Measurements from ENCODE around the gene SSC5D. TPM values are rescaled to one million over a fixed set of nuclear protein-coding genes. Genes with fewer than 3 reads are reported as not detected.

The SSC5D gene
- polyA plus RNA-seq, 2 donors, result 0.92 to 1.0 TPM

DNA sequence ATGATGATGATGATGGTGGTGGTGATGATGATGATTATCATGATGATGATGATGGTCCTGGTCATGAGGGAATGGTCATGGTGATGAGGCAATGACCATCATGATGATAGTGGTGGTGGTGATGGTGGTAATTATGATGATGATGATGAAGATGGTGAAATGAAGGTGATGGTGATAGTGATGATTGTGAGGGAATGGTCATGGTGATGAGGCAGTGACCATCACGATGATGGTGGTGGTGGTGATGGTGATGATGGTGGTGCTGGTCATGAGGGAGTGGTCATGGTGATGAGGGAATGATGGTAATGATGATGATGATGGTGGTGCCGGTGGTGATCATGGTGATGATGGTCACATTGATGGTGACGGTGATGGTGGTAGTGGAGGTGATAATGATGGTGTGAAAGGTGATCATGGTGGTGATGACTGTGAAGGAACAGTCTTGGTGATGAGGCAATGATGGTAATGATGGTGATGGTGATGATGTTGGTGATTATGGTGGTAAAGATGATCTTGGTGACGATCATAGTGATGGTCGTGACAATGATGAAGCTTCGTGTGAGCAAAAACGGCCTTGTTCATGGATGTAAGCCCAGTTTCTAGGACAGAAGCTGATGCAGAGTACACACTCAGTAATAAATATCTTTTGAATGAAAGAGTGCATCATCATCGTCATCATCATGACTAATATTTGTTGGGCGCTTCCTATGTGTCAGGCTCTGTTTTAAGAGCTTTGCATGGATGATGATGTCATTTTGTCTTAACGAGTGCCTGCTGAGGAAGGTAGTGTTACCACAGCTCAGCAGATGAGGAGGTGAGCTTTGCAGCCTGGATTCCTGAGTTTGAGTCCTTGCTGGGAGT, 31.4 kb downstream of the SSC5D start:
- no peak overlapping the region for H3K4me3 ChIP-seq (ENCODE audit: low read depth in 1 of 2, low read length in 2 of 2)
- WGBS, 2 donors, result 79 to 81% methylated on average over 10 of the region's 10 CpGs
- no peaks in the 10 kb centered on the region for H3K27me3 ChIP-seq (ENCODE audit: control insufficient read depth in 1 of 2, insufficient read depth in 2 of 2, low read length in 2 of 2)
- H3K4me1 ChIP-seq (ENCODE audit: control insufficient read depth in 2 of 2, insufficient read depth in 2 of 2, low read length in 1 of 2), result peaks cover 0 to 3% of the 10 kb centered on the region in 2 donors
- no peak overlapping the region for H3K27ac ChIP-seq (ENCODE audit: low read depth in 2 of 2, low read length in 1 of 2)
- H3K36me3 ChIP-seq (ENCODE audit: control insufficient read depth in 2 of 2, insufficient read depth in 2 of 2, low read length in 1 of 2), result no peaks in the 10 kb centered on the region
- H3K9me3 ChIP-seq (ENCODE audit: control insufficient read depth in 2 of 2, insufficient read depth in 1 of 2, low read depth in 1 of 2, low read length in 1 of 2), result no peaks in the 10 kb centered on the region

GRCh38 chr19:55520691-55521292, 32.6 kb downstream of the SSC5D start:
- Histone ChIP-seq H3K36me3 (ENCODE audit: control insufficient read depth in 2 of 2, insufficient read depth in 2 of 2, low read length in 1 of 2) (no peaks in the 10 kb centered on the region), H3K4me1 (ENCODE audit: control insufficient read depth in 2 of 2, insufficient read depth in 2 of 2, low read length in 1 of 2) (peaks cover 3% of the 10 kb centered on the region in 2 donors), H3K4me3 (ENCODE audit: low read depth in 1 of 2, low read length in 2 of 2) (no peak overlapping the region), H3K27ac (ENCODE audit: low read depth in 2 of 2, low read length in 1 of 2) (no peak overlapping the region), H3K9me3 (ENCODE audit: control insufficient read depth in 2 of 2, insufficient read depth in 1 of 2, low read depth in 1 of 2, low read length in 1 of 2) (no peaks in the 10 kb centered on the region), H3K27me3 (ENCODE audit: control insufficient read depth in 1 of 2, insufficient read depth in 2 of 2, low read length in 2 of 2) (no peaks in the 10 kb centered on the region)
- WGBS, 2 donors, result 66 to 68% methylated on average over 14 of the region's 14 CpGs

DNA sequence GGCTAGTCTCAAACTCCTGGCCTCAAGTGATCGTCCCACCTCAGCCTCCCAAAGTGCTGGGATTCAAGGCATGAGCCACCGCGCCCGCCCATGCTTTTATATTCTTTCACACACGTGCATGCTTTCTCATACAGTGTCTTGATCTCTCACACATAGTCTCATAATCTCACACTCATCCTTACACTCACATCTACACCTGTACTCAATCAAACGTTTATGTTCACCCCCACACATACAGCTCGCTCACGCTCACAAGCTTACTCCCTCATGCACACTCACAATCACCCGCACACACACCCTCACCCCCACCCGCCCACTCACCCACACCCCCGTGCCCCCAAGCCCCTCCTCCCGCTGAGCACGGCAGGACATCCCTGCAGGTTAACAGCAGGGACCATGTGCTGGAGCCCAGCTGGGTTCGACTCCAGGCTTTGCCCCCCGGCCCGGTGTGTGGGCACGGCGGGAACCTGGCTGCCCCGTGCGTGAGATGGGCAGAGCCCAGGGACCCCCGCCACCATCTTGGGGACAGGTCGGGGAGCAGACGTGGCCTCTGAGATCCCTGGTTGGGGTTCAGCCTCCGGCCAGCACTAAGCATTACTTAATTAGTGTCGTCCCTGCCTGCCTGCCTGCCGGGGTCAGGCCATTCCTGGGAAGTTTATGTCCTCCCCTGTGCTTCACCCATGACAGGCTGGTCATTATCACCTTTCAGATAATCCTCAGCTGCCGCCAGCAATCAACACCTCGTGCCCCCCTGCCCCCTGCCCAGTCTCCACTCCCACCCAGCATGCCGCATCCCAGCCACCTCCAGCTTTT, 37.3 kb downstream of the SSC5D start:
- Histone ChIP-seq H3K27me3 (ENCODE audit: control insufficient read depth in 1 of 2, insufficient read depth in 2 of 2, low read length in 2 of 2) (no peaks in the 10 kb centered on the region), H3K9me3 (ENCODE audit: control insufficient read depth in 2 of 2, insufficient read depth in 1 of 2, low read depth in 1 of 2, low read length in 1 of 2) (no peaks in the 10 kb centered on the region), H3K4me1 (ENCODE audit: control insufficient read depth in 2 of 2, insufficient read depth in 2 of 2, low read length in 1 of 2) (peaks cover 0 to 8% of the 10 kb centered on the region in 2 donors), H3K36me3 (ENCODE audit: control insufficient read depth in 2 of 2, insufficient read depth in 2 of 2, low read length in 1 of 2) (no peaks in the 10 kb centered on the region), H3K4me3 (ENCODE audit: low read depth in 1 of 2, low read length in 2 of 2) (no peak overlapping the region), H3K27ac (ENCODE audit: low read depth in 2 of 2, low read length in 1 of 2) (no peak overlapping the region)
- 42 to 48% methylated on average over 29 of the region's 29 CpGs for WGBS, 2 donors

- WGBS, 2 donors, result 25 to 27% methylated on average over 35 of the region's 35 CpGs
- Histone ChIP-seq H3K27ac (ENCODE audit: low read depth in 2 of 2, low read length in 1 of 2) (no peak overlapping the region), H3K4me1 (ENCODE audit: control insufficient read depth in 2 of 2, insufficient read depth in 2 of 2, low read length in 1 of 2) (peaks cover 0 to 8% of the 10 kb centered on the region in 2 donors), H3K27me3 (ENCODE audit: control insufficient read depth in 1 of 2, insufficient read depth in 2 of 2, low read length in 2 of 2) (no peaks in the 10 kb centered on the region), H3K36me3 (ENCODE audit: control insufficient read depth in 2 of 2, insufficient read depth in 2 of 2, low read length in 1 of 2) (no peaks in the 10 kb centered on the region), H3K4me3 (ENCODE audit: low read depth in 1 of 2, low read length in 2 of 2) (no peak overlapping the region), H3K9me3 (ENCODE audit: control insufficient read depth in 2 of 2, insufficient read depth in 1 of 2, low read depth in 1 of 2, low read length in 1 of 2) (peaks cover 0 to 2% of the 10 kb centered on the region in 2 donors)
These were observed 38.3 kb downstream of the SSC5D start for GRCh38 chr19:55526216-55527196.

DNA sequence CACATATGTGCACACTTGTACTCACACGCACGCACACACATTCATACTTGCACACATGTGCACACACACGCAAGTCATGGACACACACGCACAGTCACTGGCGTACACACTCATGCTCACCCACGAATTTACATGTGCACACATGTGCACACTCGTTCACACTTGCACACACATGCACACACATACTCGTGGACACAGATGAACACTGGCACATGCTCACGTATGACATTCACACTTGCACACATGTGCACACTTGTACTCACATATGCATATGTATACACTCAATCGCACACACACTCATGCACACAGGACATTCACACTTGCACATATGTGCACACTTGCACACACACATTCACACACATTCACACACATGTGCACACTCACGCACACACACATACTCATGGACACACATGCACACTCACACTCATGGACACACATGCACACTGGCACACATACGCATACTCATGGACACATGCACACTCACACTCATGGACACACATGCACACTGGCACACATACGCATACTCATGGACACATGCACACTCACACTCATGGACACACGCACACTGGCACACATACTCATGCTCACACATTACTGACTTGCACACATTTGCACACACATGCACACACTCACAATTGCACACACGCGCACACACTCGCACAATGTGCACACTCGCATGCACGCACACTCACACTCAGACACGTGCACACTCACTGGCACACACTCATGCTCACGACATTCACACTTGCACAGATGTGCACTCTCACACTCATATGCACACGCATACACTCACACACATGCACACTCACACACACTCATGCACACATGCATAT, 39.2 kb downstream of the SSC5D start:
- Histone ChIP-seq H3K27ac (ENCODE audit: low read depth in 2 of 2, low read length in 1 of 2) (no peak overlapping the region), H3K9me3 (ENCODE audit: control insufficient read depth in 2 of 2, insufficient read depth in 1 of 2, low read depth in 1 of 2, low read length in 1 of 2) (peaks cover 0 to 2% of the 10 kb centered on the region in 2 donors), H3K4me3 (ENCODE audit: low read depth in 1 of 2, low read length in 2 of 2) (no peak overlapping the region), H3K27me3 (ENCODE audit: control insufficient read depth in 1 of 2, insufficient read depth in 2 of 2, low read length in 2 of 2) (no peaks in the 10 kb centered on the region), H3K4me1 (ENCODE audit: control insufficient read depth in 2 of 2, insufficient read depth in 2 of 2, low read length in 1 of 2) (peaks cover 0 to 8% of the 10 kb centered on the region in 2 donors), H3K36me3 (ENCODE audit: control insufficient read depth in 2 of 2, insufficient read depth in 2 of 2, low read length in 1 of 2) (no peaks in the 10 kb centered on the region)
- 79 to 83% methylated on average over 22 of the region's 22 CpGs for WGBS, 2 donors

DNA sequence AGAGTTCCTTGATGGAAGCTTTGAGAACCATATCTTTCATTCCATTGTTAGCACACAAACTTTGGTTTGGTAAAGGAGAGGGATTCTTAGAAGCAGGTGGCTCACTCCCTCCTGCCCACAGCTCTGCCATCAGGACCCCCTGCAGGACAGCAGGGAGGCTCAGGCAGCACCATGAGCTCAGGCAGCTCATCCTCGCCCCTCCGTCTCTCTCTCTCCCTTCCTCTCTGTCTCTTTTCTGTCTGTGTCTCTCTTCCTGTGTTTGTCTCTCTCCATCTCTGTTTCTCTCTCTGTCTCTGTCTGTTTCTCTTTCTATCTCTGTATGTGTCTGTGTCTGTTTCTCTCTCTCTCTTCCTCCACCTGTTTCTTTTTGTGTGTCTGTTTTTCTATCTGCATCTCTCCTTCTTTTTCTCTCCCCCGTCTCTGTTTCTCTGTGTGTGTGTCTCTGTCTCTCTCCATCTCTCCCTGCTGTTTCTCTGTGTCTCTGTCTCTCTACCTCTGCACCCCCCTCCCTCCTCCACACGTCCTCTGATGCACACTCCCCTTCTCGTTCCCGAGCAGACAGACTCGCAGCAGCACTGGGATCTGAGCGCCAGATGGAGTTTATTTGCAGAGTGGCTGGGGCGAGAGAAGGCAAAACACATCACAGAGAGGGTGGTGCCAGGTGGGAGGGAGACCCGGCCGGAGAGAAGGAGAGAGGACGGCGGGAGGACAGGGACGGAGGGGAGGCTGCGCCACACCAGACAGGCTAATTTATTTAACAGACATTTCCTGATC, 40.0 kb downstream of the SSC5D start:
- H3K4me1 ChIP-seq (ENCODE audit: control insufficient read depth in 2 of 2, insufficient read depth in 2 of 2, low read length in 1 of 2), result peaks cover 0 to 8% of the 10 kb centered on the region in 2 donors
- H3K27ac ChIP-seq (ENCODE audit: low read depth in 2 of 2, low read length in 1 of 2), result no peak overlapping the region
- H3K9me3 ChIP-seq (ENCODE audit: control insufficient read depth in 2 of 2, insufficient read depth in 1 of 2, low read depth in 1 of 2, low read length in 1 of 2), result peaks cover 0 to 2% of the 10 kb centered on the region in 2 donors
- no peaks in the 10 kb centered on the region for H3K36me3 ChIP-seq (ENCODE audit: control insufficient read depth in 2 of 2, insufficient read depth in 2 of 2, low read length in 1 of 2)
- WGBS, 2 donors, result 30 to 35% methylated on average over 15 of the region's 15 CpGs
- no peak overlapping the region for H3K4me3 ChIP-seq (ENCODE audit: low read depth in 1 of 2, low read length in 2 of 2)
- H3K27me3 ChIP-seq (ENCODE audit: control insufficient read depth in 1 of 2, insufficient read depth in 2 of 2, low read length in 2 of 2), result no peaks in the 10 kb centered on the region

- Histone ChIP-seq H3K4me1 (ENCODE audit: control insufficient read depth in 2 of 2, insufficient read depth in 2 of 2, low read length in 1 of 2) (peaks cover 0 to 8% of the 10 kb centered on the region in 2 donors), H3K9me3 (ENCODE audit: control insufficient read depth in 2 of 2, insufficient read depth in 1 of 2, low read depth in 1 of 2, low read length in 1 of 2) (peaks cover 0 to 2% of the 10 kb centered on the region in 2 donors), H3K27ac (ENCODE audit: low read depth in 2 of 2, low read length in 1 of 2) (no peak overlapping the region), H3K27me3 (ENCODE audit: control insufficient read depth in 1 of 2, insufficient read depth in 2 of 2, low read length in 2 of 2) (no peaks in the 10 kb centered on the region), H3K36me3 (ENCODE audit: control insufficient read depth in 2 of 2, insufficient read depth in 2 of 2, low read length in 1 of 2) (no peaks in the 10 kb centered on the region), H3K4me3 (ENCODE audit: low read depth in 1 of 2, low read length in 2 of 2) (no peak overlapping the region)
- 89 to 92% methylated on average over 30 to 56 of the region's 56 CpGs for WGBS, 2 donors
These were observed 41.5 kb downstream of the SSC5D start for GRCh38 chr19:55529636-55530234.
